Breast epithelium (tissue), 4 donors: ENCODE data around the gene CDK3. TPM values are rescaled to one million over a fixed set of nuclear protein-coding genes. Genes with fewer than 3 reads are reported as not detected.

ENCODE experiments used
- DNase-seq, 2 donors: peaks; one replicate each; pipeline ENCODE4 v3.0.0-alpha.2; 2019; ENCODE audit warnings: low spot score in 2 of 2
- H3K27ac ChIP-seq, 2 donors: fragments of 200-600 bp; sonication (generic) in 1 of 2; one replicate each; pipeline ENCODE4 v1.5.1; 2016 to 2019; ENCODE audit warnings: mild to moderate bottlenecking in 1 of 2
- H3K27me3 ChIP-seq, 2 donors: fragments of 200-600 bp; sonication (generic) in 1 of 2; one replicate each; pipeline versions ENCODE4 v1.5.1 to v1.6.0; 2017 to 2019; ENCODE audit warnings: control low read depth in 1 of 2, mild to moderate bottlenecking in 1 of 2
- H3K36me3 ChIP-seq: fragments of 200-600 bp; one replicate; pipeline ENCODE4 v1.5.1; 2019
- H3K4me1 ChIP-seq, 2 donors: fragments of 200-600 bp; sonication (generic); one replicate each; pipeline ENCODE4 v1.5.1; 2016 to 2019; ENCODE audit warnings: control low read depth in 1 of 2
- H3K4me3 ChIP-seq, 3 donors: fragments of 200-600 bp; sonication (generic); 1 replicate in 2 of 3; 2 replicates in 1 of 3; pipeline ENCODE4 v1.5.1; 2016 to 2019; ENCODE audit warnings: mild to moderate bottlenecking in 3 of 3, moderate library complexity in 2 of 3
- H3K9me3 ChIP-seq, 2 donors: fragments of 200-600 bp; sonication (generic) in 1 of 2; one replicate each; pipeline ENCODE4 v1.5.1; 2016 to 2019; ENCODE audit warnings: control low read depth in 1 of 2
- CTCF ChIP-seq, 3 donors: fragments of 450-650 bp; IDR thresholded peaks; one replicate each; pipeline ENCODE4 v1.5.1; 2016 to 2017; ENCODE audit warnings: antibody characterized with exemption in 3 of 3, mild to moderate bottlenecking in 3 of 3, moderate library complexity in 3 of 3
- POLR2A ChIP-seq: fragments of 450-650 bp; IDR thresholded peaks from one replicate; pipeline ENCODE4 v1.6.1; 2016; ENCODE audit warnings: antibody characterized with exemption, mild to moderate bottlenecking, moderate library complexity
- POLR2AphosphoS5 ChIP-seq, 3 donors: sonication (generic); formaldehyde crosslinking; IDR thresholded peaks; one replicate each; pipeline ENCODE4 v1.6.1; 2017; ENCODE audit warnings: antibody characterized with exemption in 3 of 3
- intact Hi-C: fragments of 100-400 bp; cut with DNase I; formaldehyde crosslinking; loops from one replicate; pipeline ENCODE4 v1.15.1; 2023; ENCODE audit warnings: low total_unique reads
- total RNA-seq, 3 donors: library from RNA; depleted of rRNA; stranded (reverse); fragments of >200 nt; gene quantifications; one replicate each; pipeline ENCODE4 v1.1.0, GENCODE V29; 2016

The CDK3 gene
- total RNA-seq, 3 donors from 2014 or later = 6.6 to 13.0 (median 9.5) TPM

DNA sequence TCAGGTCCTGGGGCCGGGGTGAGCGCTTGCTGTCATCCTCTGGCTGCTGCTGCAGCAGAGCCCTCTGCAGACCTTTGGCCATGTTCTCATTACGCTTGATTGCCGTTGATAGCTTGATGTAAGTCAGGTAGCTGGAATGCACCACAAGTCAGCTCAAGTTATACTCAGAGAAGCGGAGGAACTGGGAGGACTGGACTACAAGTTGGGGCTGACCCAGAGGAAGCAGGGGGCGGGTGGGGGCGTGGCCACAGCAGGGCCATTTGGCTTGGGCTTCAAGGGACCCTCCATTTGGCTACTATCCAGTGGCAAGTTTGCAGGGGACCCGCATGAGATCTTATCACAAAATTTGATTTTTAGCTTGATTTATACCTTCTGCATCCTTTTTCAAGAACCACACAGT is 45.4 kb downstream of the CDK3 start:
- H3K4me1 ChIP-seq = no peaks in the 10 kb centered on the region
- H3K36me3 ChIP-seq = peaks cover 20% of the 10 kb centered on the region
- H3K9me3 ChIP-seq = no peaks in the 10 kb centered on the region
- H3K4me3 ChIP-seq = no peak overlapping the region
- TF ChIP-seq POLR2AphosphoS5 (IDR thresholded peaks at IDR 0.05) (no peak), POLR2A (no peak), CTCF (IDR thresholded peaks at IDR 0.05) (no peak)
- no peaks in the 10 kb centered on the region for H3K27me3 ChIP-seq
- no peak overlapping the region for H3K27ac ChIP-seq
- DNase-seq = no peak
- intact Hi-C loops = no loop called here

GRCh38 chr17:76048025-76048605 is 47.5 kb downstream of the CDK3 start:
- H3K27ac ChIP-seq = no peak overlapping the region

GRCh38 chr17:76048711-76049110 is 48.1 kb downstream of the CDK3 start:
- Histone ChIP-seq H3K4me1 (no peaks in the 10 kb centered on the region), H3K9me3 (no peaks in the 10 kb centered on the region), H3K36me3 (peaks cover 7% of the 10 kb centered on the region), H3K27me3 (no peaks in the 10 kb centered on the region), H3K4me3 (no peak overlapping the region), H3K27ac (no peak overlapping the region)
- DNase-seq = no peak
- intact Hi-C loops = no loop called here
- TF ChIP-seq CTCF (IDR thresholded peaks at IDR 0.05) = no peak
- TF ChIP-seq POLR2A = no peak
- TF ChIP-seq POLR2AphosphoS5 (IDR thresholded peaks at IDR 0.05) = no peak

More at GRCh38 chr17:76048025-76048605, 47.5 kb downstream of the CDK3 start:
- H3K4me1 ChIP-seq = no peaks in the 10 kb centered on the region
- intact Hi-C loops = no loop called here
- no peak for DNase-seq
- H3K4me3 ChIP-seq = no peak overlapping the region
- H3K27me3 ChIP-seq = no peaks in the 10 kb centered on the region
- TF ChIP-seq POLR2A (no peak), POLR2AphosphoS5 (IDR thresholded peaks at IDR 0.05) (no peak), CTCF (IDR thresholded peaks at IDR 0.05) (no peak)
- H3K9me3 ChIP-seq = no peaks in the 10 kb centered on the region
- H3K36me3 ChIP-seq = peaks cover 11% of the 10 kb centered on the region

DNA sequence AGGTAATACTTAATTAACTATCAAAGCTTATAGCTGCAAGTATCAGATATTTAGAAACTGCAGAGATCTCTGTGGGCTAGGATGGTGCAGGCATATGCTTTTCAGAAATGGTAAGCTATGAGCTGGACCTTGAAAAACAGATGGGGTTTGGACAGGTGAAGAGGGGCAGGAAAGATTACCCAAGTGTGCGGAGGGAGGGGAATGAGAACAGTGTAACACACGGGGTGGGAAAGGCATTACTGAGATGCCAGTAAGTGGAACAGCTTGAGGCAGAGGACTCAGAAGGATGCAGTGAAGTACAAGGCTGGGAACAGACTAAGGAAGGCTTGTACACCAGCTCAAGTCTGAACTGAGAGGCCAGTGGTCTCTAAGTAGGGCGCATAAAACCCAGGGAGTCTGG is 48.6 kb downstream of the CDK3 start:
- Histone ChIP-seq H3K27me3 (no peaks in the 10 kb centered on the region), H3K4me1 (no peaks in the 10 kb centered on the region), H3K27ac (no peak overlapping the region), H3K36me3 (peaks cover 7% of the 10 kb centered on the region), H3K9me3 (no peaks in the 10 kb centered on the region), H3K4me3 (no peak overlapping the region)
- intact Hi-C loops = no loop called here
- TF ChIP-seq POLR2A (no peak), CTCF (IDR thresholded peaks at IDR 0.05) (no peak), POLR2AphosphoS5 (IDR thresholded peaks at IDR 0.05) (no peak)
- no peak for DNase-seq

DNA sequence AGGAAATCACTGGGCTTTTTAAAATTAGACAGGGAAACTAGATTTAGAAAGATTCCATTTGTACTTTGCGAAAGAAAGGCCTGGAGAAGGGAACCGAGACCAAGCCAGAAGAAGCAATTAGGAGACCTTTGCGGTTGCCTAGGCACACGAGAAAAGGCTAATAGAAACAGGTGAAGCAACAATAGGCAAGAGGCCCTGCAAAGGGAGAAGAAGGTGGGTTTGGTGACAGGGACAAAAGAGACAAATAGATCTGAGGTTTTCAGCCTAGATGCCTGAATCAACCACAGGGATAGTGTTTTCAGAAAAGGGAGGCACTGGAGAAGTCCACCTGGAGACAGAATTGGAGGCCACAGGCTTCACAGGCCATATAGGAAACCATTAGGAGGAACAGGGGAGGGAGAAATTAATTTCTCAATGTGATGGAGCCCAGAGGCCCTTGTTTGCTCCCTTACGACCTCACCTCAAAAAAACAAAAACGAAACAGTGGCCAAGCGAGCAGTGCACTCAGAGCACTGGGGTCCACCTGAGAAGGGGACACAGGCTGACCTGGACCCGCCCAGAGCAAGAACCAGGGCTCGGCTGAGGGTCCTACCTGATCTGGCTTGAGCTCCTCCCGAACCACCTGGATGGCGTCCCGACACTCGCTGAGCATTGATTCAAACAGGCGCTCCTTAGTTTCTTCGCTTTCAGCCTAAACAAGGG is 49.3 kb downstream of the CDK3 start:
- DNase-seq = no peak
- H3K4me1 ChIP-seq = no peaks in the 10 kb centered on the region
- H3K27ac ChIP-seq = peak overlapping the region in 1 of 2 donors; percentile 70
- intact Hi-C loops = no loop called here
- no peak overlapping the region for H3K4me3 ChIP-seq
- H3K9me3 ChIP-seq = no peaks in the 10 kb centered on the region
- no peaks in the 10 kb centered on the region for H3K27me3 ChIP-seq
- TF ChIP-seq POLR2A (no peak), CTCF (IDR thresholded peaks at IDR 0.05) (no peak), POLR2AphosphoS5 (IDR thresholded peaks at IDR 0.05) (no peak)
- H3K36me3 ChIP-seq = peaks cover 7% of the 10 kb centered on the region
